Amniotic epithelial cell (primary cell): Measurements from ENCODE around the gene MMP25.

Source experiments
- DNase-seq: peaks from one replicate; pipeline ENCODE4 v3.0.0-alpha.2; 2010; ENCODE audit warnings: low read depth

Gene MMP25

DNA sequence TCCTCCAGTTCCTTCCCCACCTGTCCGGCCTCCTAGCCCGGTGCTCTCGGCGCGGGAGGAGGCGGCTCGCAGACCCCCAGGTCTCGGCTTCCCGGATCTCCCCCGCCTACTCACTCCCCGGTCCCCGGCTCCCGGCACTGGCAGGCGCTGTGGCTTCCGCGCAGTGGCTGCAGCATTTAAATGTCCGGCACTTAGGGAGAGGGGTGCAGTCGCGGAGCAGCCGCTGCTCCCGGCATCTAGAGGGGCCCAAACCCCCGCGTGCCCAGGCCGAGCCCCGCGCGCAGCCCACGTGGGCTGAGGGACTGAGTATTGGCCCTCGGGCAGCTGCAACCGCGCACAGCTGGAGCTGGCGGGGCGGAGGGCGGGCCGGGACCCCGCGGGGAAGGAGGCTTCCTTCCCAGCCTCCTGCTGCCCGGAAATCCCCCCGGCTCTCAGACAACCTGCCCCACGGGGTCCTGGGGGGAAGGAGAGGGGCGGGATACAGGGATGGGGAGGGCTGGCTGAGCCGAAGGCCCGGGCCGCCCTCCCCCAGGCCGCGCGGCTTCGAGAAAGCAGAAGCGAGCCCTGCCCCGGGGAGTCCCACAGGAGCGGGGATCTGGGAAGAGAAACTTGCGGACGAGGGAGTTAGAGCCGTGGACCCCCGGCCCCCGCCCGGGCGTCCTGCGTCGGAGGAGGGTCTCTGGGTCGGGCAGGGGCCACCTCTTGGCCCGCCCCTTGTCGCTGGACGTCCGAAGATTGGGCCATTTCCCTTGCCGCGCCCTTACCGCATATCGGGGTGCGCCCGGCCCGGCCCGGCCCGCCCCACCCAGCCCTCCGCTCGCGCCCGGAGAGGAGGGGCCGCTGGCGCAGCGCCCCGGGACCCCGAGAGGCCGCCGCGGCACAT lies at the start of gene MMP25:
TSS of gene MMP25 (plus strand) at position 804 of the 883 bp plus-strand sequence. CDS start 357 bp downstream, outside the sequence.
- DNase-seq: no peak

GRCh38 chr16:2999929-3000328 lies 46.4 kb upstream of the MMP25 start:
- no peak for DNase-seq

DNA sequence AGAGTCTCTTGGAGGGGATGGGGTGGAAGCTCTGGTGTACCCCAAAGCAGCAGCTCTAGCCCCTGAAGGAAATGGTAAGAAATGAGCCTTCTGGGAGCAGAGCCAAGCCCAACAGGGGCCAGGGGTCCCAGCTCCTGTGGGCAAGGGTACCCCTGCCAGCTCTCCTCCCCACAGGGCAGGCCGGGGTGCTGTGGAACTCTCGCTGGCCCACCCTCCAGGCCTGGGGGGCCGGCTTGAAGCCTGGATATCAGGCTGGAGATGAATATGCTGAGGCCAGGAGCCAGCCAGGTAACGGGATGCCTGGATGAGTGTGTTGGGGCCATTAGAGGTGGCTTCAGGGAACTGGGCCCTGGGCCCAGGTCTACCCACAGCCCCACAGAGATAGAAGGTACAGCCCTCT lies 45.8 kb upstream of the MMP25 start:
- no peak for DNase-seq

DNA sequence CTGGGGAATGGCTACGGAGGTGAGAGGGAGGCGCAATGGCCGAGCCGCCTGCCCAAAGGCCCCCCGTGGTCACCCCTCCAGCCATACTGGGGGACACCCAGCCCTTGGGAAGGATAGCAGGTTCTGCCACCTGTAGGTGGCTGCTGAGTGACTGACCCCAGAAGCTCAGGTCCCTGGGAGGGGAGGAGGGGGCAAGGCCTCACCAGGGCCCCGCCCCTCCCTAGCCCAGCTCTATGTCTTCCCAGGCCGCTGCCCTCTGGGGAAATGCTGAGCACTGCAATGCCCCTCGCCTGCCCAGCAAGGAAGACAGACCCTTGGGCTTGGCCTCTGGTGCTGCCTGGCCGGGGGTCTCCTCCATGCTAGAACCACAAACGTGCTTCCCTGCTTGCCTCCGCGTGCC lies 45.0 kb upstream of the MMP25 start:
- no peak for DNase-seq

- peak; percentile 97 for DNase-seq
These were observed 42.6 kb upstream of the MMP25 start for GRCh38 chr16:3003582-3004270.

- no peak for DNase-seq
These were observed 42.0 kb upstream of the MMP25 start for GRCh38 chr16:3004319-3004718.

DNA sequence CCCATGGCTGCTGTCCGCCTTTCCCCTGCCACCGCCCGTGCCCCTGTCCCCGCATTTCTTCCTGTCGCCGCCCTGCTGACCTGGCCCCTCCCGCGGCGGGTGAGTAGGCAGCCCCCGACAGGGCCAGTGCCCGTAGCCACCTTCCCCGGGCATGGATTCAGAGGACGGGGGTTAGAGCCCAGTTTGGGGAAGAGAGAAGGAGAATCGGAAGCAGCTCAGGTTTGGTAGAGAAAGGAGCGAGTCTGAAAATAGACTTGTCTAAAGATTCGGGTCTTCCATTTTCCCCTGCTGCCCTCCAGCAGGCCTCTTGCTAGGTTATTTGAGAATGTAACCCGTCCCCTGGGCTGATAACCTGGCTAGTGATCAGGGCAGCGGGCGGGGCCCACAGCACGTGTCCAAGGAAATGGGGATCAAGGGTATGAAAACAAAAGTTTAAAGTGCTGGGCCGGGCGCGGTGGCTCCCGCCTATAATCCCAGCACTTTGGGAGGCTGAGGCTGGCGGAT lies 41.5 kb upstream of the MMP25 start:
- DNase-seq: no peak

- DNase-seq: no peak
These were observed 39.1 kb upstream of the MMP25 start for GRCh38 chr16:3007059-3007956.

GRCh38 chr16:3007957-3008689 lies 38.2 kb upstream of the MMP25 start:
- DNase-seq: no peak

DNA sequence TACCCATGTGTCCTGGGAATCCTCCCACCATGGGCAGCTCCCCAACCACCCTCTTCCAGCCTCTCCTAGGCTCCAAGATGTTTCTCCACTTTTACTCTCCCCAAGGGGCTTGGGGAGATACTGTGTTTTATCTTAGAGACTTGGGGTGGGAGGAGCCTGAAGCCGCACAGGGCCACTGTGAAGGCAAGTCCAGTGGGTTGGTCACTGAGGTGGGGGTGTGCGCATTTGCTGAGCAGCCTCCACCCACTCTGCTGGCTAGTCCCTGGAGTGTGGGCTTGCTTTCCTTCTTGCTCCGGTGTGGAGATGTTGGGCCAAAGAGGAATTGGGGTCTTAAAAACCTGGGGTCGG lies 37.7 kb upstream of the MMP25 start:
- DNase-seq: no peak

DNA sequence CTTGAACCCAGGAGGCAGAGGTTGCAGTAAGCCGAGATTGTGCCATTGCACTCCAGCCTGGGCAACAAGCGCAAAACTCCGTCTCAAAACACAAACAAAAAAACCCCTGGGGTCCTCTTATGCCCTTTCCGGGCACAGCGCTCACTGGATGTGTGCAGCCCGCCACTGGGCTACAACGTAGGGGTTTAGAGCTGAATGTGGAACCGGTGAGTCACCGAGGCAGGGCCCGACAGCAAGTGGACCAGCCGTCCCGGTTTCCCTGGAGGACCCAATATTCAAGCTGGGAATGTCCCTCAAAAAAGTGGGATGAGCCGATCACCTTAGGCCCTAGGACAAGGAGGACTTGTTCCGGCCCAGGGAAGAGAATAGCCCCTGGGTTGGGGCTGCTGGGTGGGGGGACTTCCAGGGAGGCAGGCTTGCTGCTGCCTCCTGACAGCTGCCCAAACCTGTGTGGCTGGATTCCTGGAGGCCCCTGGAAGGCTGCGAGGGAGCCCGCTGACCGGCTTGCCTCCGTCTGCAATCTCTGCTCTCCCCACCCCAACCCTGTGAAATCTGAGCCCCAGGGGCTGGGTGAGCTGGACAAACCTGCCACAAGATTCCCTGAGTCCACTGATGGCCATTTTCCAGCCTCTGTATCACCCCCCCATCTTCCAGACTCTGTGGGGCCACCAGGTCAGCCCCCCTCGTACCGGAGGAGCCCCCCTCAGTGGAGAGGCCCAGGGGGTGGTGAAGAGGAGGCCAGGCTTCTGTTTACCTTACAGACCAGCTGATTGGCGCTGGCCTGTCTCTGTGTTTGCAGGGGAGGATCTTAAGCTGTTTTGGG lies 36.6 kb upstream of the MMP25 start:
- no peak for DNase-seq

- no peak for DNase-seq
These were observed 35.9 kb upstream of the MMP25 start for GRCh38 chr16:3010510-3010909.

DNA sequence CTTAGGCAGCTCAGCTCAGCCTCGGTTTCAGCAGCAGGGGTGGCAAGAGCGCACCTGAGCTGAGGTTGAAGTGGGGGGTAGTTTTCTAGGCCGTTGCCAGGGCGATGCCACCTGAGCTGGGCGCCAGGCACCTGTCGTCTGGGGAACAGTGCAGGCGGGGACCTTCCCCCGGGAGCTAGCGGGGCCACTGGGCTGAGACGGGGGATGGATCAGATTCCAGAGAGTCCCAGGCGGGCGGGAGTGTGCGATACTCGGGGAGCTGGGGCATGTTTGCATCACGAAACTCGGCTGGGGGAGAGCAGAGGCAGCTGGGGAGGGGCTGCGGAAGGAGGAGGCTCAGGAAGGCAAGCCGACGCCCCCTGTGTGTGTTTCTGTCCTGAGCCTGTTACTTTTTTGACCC lies 34.1 kb upstream of the MMP25 start:
- no peak for DNase-seq

DNA sequence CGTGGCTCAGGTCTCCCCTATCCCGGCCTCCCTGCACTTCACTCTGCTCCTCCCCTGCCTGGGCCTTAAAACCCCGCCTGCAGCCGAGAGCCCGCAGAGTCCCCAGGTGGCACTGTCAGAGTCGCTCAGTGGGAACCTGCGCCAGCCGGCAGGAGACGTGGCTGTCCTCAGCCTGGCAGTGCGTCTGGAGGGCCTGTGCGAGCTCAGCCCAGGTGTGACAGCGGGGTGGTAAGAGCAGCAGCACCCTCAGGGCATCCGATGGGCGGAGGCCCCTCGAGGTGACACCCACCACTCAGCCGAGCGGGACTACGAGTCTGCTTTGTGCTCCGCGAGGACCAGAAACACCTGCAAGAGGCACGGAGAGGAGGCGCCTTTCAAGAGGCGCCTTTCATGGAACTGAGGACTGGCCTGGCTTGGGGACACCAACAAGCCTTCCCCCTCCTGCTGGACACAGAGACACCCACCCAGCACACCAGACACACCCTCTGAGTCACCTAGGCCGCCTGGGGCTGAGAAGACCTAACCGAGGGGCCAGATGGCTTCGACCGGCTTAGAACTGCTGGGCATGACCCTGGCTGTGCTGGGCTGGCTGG lies 33.4 kb upstream of the MMP25 start, which contains the start of gene CLDN9:
TSS of gene CLDN9 (plus strand) at position 96 of the 593 bp plus-strand sequence. CDS start at position 536, 440 bp downstream.
- no peak for DNase-seq

- DNase-seq: no peak
These were observed 32.8 kb upstream of the MMP25 start for GRCh38 chr16:3013491-3013951.

- no peak for DNase-seq
These were observed 32.2 kb upstream of the MMP25 start for GRCh38 chr16:3013998-3014690.

- no peak for DNase-seq
These were observed 31.4 kb upstream of the MMP25 start for GRCh38 chr16:3014971-3015370.

DNA sequence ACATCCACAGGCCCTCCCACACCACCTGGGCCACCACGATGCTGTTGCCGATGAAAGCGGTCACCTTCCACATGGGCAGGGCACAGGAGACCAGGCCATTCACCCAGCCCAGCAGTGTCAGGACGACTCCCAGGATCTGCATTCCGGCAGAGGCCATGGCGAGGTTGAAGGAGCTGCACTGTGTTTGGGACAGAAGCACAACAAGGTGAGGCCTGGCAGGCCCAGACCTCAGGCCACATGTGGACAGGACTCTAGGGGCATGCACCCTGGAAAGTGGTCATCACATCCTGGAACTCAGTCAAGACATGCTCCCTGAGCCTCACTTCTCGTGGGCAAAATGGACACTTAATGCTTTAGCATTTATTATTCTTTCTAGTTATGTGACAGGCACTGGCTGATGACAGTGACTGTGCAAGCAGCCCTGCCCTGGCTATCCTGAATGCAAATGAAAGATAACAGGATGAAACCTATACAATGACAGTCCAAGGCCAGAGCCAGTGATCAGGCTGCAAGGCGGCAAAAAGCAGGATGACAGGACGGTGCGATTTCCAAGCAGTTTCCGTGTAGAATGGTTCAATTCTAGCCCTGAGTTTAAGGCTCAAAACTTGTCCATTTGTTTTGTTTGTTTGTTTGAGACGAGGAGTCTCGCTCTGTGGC lies 30.4 kb upstream of the MMP25 start:
- DNase-seq: no peak

DNA sequence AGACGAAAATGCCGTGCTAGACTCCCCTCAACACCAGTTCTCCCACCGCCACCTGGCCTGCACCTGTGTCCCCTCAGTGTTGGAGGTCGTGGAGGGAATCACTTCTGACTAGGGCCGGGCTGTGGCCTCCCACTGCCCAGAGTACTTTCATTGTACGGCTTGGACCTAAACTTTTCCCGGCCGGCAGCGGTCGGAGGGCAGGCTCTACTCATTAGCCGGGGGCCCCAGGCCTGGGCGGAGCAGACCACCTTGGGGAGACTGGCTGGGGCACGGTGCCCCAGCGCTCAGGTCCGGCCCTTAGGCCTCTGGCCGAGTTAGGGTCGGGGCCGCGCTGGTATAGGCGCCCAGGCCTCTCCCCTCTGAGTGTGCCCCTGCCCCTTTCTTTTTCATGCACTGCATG lies 29.0 kb upstream of the MMP25 start:
- DNase-seq: no peak
